SHP77 (cell line): Measurements from ENCODE around the gene CRIP2.

Experiments
- DNase-seq, 2 experiments: peaks; one replicate each; lab custom pipeline; 2025; lab: John Stamatoyannopoulos, UW

CRIP2 gene

GRCh38 chr14:105461903-105462302, 12.7 kb upstream of the CRIP2 start:
- no peak for DNase-seq

GRCh38 chr14:105464501-105464900, 10.1 kb upstream of the CRIP2 start:
- no peak for DNase-seq

GRCh38 chr14:105465209-105466031, 9.2 kb upstream of the CRIP2 start:
- no peak for DNase-seq

- DNase-seq, result no peak
Observed at GRCh38 chr14:105466531-105467248, 7.9 kb upstream of the CRIP2 start.

- DNase-seq, result no peak
Observed at GRCh38 chr14:105467249-105467941, 7.2 kb upstream of the CRIP2 start.

- no peak for DNase-seq
Observed at GRCh38 chr14:105467942-105468471, 6.6 kb upstream of the CRIP2 start.

GRCh38 chr14:105468621-105469241, 5.9 kb upstream of the CRIP2 start:
- no peak for DNase-seq

- DNase-seq, result no peak
Observed at GRCh38 chr14:105469456-105470349, 4.9 kb upstream of the CRIP2 start.

GRCh38 chr14:105470350-105471296, 4.0 kb upstream of the CRIP2 start:
- no peak for DNase-seq

GRCh38 chr14:105471297-105471821, 3.3 kb upstream of the CRIP2 start:
- no peak for DNase-seq

- DNase-seq, result no peak
Observed at GRCh38 chr14:105471823-105472485, 2.7 kb upstream of the CRIP2 start.

- DNase-seq, result peak in 1 of 2 experiments; percentile 16
Observed at GRCh38 chr14:105472486-105472991, 2.1 kb upstream of the CRIP2 start.

- DNase-seq, result no peak
Observed at GRCh38 chr14:105473033-105473676, 1.5 kb upstream of the CRIP2 start.

- DNase-seq, result peak; percentile 71 to 82
Observed at GRCh38 chr14:105473677-105474482, 741 bp upstream of the CRIP2 start.

GRCh38 chr14:105475269-105476096, 862 bp downstream of the CRIP2 start:
- peak; percentile 56 to 73 for DNase-seq

- peak in 1 of 2 experiments; percentile 48 for DNase-seq
Observed at GRCh38 chr14:105476097-105476830, 1.6 kb downstream of the CRIP2 start.
